Astrocyte (in vitro differentiated cells and primary cell): ENCODE data around the gene ARID5B. TPM values are rescaled to one million over a fixed set of nuclear protein-coding genes. Genes with fewer than 3 reads are reported as not detected.

Source experiments
- DNase-seq: peaks from one replicate; pipeline ENCODE4 v3.0.0-alpha.2; 2010; ENCODE audit warnings: low read depth
- FAIRE-seq: peaks from 2 replicates; lab custom pipeline; 2011; peaks lifted over from hg19 to GRCh38; lab: Jason Lieb, UNC
- H2AFZ ChIP-seq: 2 replicates; pipeline ENCODE4 v1.6.0; 2012; ENCODE audit warnings: low read depth, low read length, inconsistent platforms
- H3K27ac ChIP-seq: 2 replicates; pipeline ENCODE4 v1.5.1; 2011; ENCODE audit warnings: low read depth, low read length, inconsistent platforms
- H3K27me3 ChIP-seq: 2 replicates; pipeline ENCODE4 v1.6.0; 2011; ENCODE audit warnings: low read length, inconsistent platforms; ENCODE audit not compliant: insufficient read depth
- H3K36me3 ChIP-seq: 2 replicates; pipeline ENCODE4 v1.5.1; 2011; ENCODE audit warnings: low read length, inconsistent platforms; ENCODE audit not compliant: insufficient read depth
- H3K4me1 ChIP-seq: 2 replicates; pipeline ENCODE4 v1.5.1; 2011; ENCODE audit warnings: low read length, inconsistent platforms; ENCODE audit not compliant: insufficient read depth
- H3K4me2 ChIP-seq: 2 replicates; pipeline ENCODE4 v1.6.0; 2012; ENCODE audit warnings: low read length, inconsistent platforms
- H3K4me3 ChIP-seq: 2 replicates; pipeline ENCODE4 v1.5.1; 2011; ENCODE audit warnings: low read depth, mild to moderate bottlenecking, low read length, inconsistent platforms; ENCODE audit not compliant: insufficient read depth
- H3K79me2 ChIP-seq: 2 replicates; pipeline ENCODE4 v1.6.0; 2012; ENCODE audit warnings: mild to moderate bottlenecking, low read length, inconsistent platforms; ENCODE audit not compliant: insufficient read depth
- H3K9ac ChIP-seq: 2 replicates; pipeline ENCODE4 v1.6.0; 2012; ENCODE audit warnings: mild to moderate bottlenecking, low read length, inconsistent platforms
- H3K9me3 ChIP-seq: 2 replicates; pipeline ENCODE4 v1.5.1; 2012; ENCODE audit warnings: low read depth, mild to moderate bottlenecking, low read length, inconsistent platforms; ENCODE audit not compliant: insufficient read depth
- H4K20me1 ChIP-seq: 2 replicates; pipeline ENCODE4 v1.6.0; 2012; ENCODE audit warnings: low read length, inconsistent platforms; ENCODE audit not compliant: insufficient read depth
- H3K27ac Mint-ChIP-seq: one replicate; pipeline ENCODE4 v1.8.0; 2021; ENCODE audit warnings: mild to moderate bottlenecking, mixed read lengths; ENCODE audit not compliant: unreplicated experiment
- H3K27me3 Mint-ChIP-seq: one replicate; pipeline ENCODE4 v1.8.0; 2021; ENCODE audit warnings: low read depth, mixed read lengths; ENCODE audit not compliant: unreplicated experiment
- H3K36me3 Mint-ChIP-seq: one replicate; pipeline ENCODE4 v1.8.0; 2021; ENCODE audit warnings: low read depth, mixed read lengths; ENCODE audit not compliant: unreplicated experiment
- H3K4me1 Mint-ChIP-seq: one replicate; pipeline ENCODE4 v1.8.0; 2021; ENCODE audit warnings: low read depth, mixed read lengths; ENCODE audit not compliant: unreplicated experiment
- H3K4me3 Mint-ChIP-seq: one replicate; pipeline ENCODE4 v1.8.0; 2021; ENCODE audit warnings: mild to moderate bottlenecking, moderate library complexity, mixed read lengths; ENCODE audit not compliant: unreplicated experiment
- H3K9me3 Mint-ChIP-seq: one replicate; pipeline ENCODE4 v1.8.0; 2021; ENCODE audit warnings: mild to moderate bottlenecking, mixed read lengths; ENCODE audit not compliant: unreplicated experiment
- CTCF ChIP-seq: IDR thresholded peaks from 2 replicates; pipeline ENCODE4 v1.5.1; 2011; ENCODE audit warnings: low read depth, mild to moderate bottlenecking, inconsistent platforms, low read length, moderate library complexity; ENCODE audit not compliant: insufficient read depth
- EZH2 ChIP-seq: IDR thresholded peaks from 2 replicates; pipeline ENCODE4 v1.6.1; 2012; ENCODE audit warnings: mild to moderate bottlenecking, low read length, inconsistent platforms; ENCODE audit not compliant: insufficient read depth
- total RNA-seq: library from RNA; stranded (reverse); gene quantifications from 2 replicates; pipeline ENCODE4 v1.2.1, GENCODE V29; 2021

Gene ARID5B
- total RNA-seq, 1 donor from 2014 or later, result 66.0 TPM

GRCh38 chr10:61987537-61987936 is 86.0 kb downstream of the ARID5B start:
- H3K4me2 ChIP-seq, result no peak overlapping the region
- peaks cover 32% of the 10 kb centered on the region for H3K79me2 ChIP-seq
- H3K27me3 Mint-ChIP-seq, result no peaks in the 10 kb centered on the region
- DNase-seq, result no peak
- no peak for FAIRE-seq
- no peak overlapping the region for H3K9ac ChIP-seq
- H2AFZ ChIP-seq, result no peak overlapping the region
- H3K4me1 ChIP-seq, result peaks cover 7% of the 10 kb centered on the region
- TF ChIP-seq EZH2 (no peak), CTCF (no peak)
- no peak overlapping the region for H3K4me3 Mint-ChIP-seq
- H3K27ac Mint-ChIP-seq, result no peak overlapping the region
- H3K4me1 Mint-ChIP-seq, result peaks cover 14% of the 10 kb centered on the region
- H3K36me3 Mint-ChIP-seq, result peaks cover 6% of the 10 kb centered on the region
- H3K4me3 ChIP-seq, result no peak overlapping the region
- H3K9me3 Mint-ChIP-seq, result no peaks in the 10 kb centered on the region
- no peaks in the 10 kb centered on the region for H3K27me3 ChIP-seq
- no peaks in the 10 kb centered on the region for H3K9me3 ChIP-seq
- peaks cover 35% of the 10 kb centered on the region for H4K20me1 ChIP-seq
- no peak overlapping the region for H3K27ac ChIP-seq
- H3K36me3 ChIP-seq, result no peaks in the 10 kb centered on the region

- FAIRE-seq, result no peak
- no peak overlapping the region for H3K4me2 ChIP-seq
- no peak overlapping the region for H3K27ac ChIP-seq
These were observed 86.5 kb downstream of the ARID5B start for GRCh38 chr10:61987951-61988379.

More at GRCh38 chr10:61987951-61988379, 86.5 kb downstream of the ARID5B start:
- Mint-ChIP-seq H3K4me1 (peaks cover 16% of the 10 kb centered on the region), H3K27ac (no peak overlapping the region), H3K4me3 (no peak overlapping the region), H3K36me3 (peaks cover 6% of the 10 kb centered on the region), H3K27me3 (no peaks in the 10 kb centered on the region), H3K9me3 (no peaks in the 10 kb centered on the region)
- Histone ChIP-seq H4K20me1 (peaks cover 35% of the 10 kb centered on the region), H2AFZ (no peak overlapping the region), H3K4me3 (no peak overlapping the region), H3K9ac (no peak overlapping the region), H3K36me3 (no peaks in the 10 kb centered on the region), H3K9me3 (no peaks in the 10 kb centered on the region), H3K79me2 (peaks cover 32% of the 10 kb centered on the region), H3K27me3 (no peaks in the 10 kb centered on the region), H3K4me1 (peaks cover 11% of the 10 kb centered on the region)
- DNase-seq, result no peak
- no peak for TF ChIP-seq CTCF
- TF ChIP-seq EZH2, result no peak
